ENCODE measurements around the gene TMEM203.
"Not testable (repeated sequence)": the region's sequence is repeated elsewhere in the genome, so short reads cannot be mapped to it uniquely, and the experiment has no call there.

TMEM203 gene

GRCh38 chr9:137241490-137242268 lies 36.2 kb upstream of the TMEM203 start:
- no peak for DNase-seq

GRCh38 chr9:137240841-137241489 lies 35.5 kb upstream of the TMEM203 start, which contains the start of gene TUBB4B:
TUBB4B (plus strand) TSS chr9:137241287; CDS start chr9:137241361, 74 bp downstream.
- peak; percentile 100 for DNase-seq

DNA sequence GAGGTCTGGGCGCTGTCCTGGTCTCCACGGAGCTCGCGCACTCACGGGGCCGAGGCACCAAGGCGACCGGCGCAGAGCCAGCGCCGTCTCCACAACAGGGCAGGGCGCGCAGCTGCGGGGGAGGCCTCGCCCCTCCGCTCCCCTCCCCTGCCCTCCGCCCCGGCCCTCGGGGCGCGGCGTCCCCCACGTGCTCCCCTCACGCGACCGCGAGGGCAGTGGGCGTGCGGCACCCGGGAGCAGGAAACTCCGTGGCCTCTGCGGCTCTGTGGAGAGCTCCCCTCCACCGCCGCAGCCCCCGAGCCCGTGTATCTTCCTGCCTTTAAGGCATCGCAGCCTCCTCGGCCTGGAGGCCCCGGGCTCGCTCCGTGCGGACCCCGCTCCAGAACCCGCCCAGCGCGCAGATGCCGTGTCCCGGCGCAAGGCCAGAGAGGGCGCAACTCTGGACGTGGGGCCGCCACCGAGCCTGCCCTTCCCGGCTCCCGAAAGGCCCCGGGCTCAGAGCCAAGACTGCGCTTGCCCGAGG lies 34.9 kb upstream of the TMEM203 start:
- peak; percentile 85 for DNase-seq

GRCh38 chr9:137239541-137240200 lies 34.2 kb upstream of the TMEM203 start:
- DNase-seq = not testable (repeated sequence)

GRCh38 chr9:137237759-137238726 lies 32.6 kb upstream of the TMEM203 start:
- DNase-seq = peak; percentile 63

GRCh38 chr9:137236936-137237421 lies 31.5 kb upstream of the TMEM203 start:
- no peak for DNase-seq

DNA sequence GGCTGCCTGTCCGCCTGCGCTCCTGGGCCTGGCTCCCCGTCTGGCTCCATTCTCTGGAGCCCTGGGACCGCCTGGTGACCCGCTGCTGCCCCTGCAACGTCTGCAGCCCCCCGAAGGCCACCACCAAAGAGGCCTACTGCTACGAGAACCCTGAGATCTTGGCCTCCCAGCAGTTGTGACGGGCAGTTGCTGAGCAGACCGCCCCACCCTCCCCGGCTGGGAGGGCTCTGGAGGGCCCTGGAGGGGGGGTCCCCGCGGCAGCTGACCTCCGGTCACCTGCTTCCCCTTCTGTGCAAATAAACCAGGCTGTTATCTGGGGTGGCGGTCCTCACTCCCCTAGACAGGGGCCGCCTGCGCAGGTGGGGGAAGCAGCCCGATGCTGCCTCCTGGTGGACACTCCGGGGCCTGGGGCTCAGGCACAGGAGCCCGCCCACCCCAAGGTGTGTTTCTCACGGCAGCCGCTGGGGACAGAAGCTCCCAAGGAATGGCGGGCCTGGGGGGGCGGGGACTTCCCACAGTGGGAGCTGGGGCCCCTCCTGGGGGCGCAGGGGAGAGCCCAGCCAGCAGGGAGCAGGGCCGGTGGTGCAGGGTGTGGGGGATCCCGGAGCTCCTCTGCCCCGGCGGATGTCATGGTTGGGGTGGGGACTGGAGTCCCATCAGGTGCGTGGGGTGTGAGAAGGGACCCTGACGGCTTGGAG lies 30.9 kb upstream of the TMEM203 start:
- DNase-seq = peak; percentile 85

- no peak for DNase-seq
Measured at GRCh38 chr9:137235424-137236237, 30.2 kb upstream of the TMEM203 start.

DNA sequence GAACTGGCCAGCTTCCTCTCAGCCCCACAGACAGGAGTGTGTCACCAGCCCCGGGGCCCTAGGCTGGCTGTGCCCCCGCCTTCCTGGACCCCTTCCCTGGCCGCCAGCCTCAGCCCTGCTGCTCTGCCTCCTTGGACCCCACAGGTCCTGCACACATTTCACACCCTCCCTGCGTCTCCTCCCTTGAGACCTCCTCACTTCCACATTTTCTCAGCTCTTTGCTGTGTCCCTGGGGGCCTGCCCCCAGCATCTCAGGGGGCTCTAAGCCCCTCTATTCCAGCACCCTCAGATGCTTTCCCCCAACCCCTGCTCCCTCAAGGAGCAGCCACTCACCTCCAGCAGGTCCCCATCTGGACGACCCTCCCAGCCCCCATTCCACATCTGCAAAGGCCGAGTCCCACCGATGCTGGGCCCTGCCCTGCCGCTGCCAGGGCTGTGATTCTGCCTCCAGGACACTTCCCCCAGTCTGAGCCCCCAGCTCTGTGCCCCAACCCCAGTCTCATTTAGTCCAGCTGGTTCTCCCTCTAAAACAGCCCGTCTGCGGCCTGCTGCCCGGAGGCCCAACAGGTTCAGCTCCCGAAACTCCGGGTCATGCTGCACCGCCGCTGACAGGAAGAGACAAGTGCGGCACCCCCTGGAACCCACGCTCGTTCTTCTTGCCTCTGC lies 29.4 kb upstream of the TMEM203 start:
- no peak for DNase-seq

- DNase-seq = no peak
Measured at GRCh38 chr9:137234055-137234697, 28.7 kb upstream of the TMEM203 start.

DNA sequence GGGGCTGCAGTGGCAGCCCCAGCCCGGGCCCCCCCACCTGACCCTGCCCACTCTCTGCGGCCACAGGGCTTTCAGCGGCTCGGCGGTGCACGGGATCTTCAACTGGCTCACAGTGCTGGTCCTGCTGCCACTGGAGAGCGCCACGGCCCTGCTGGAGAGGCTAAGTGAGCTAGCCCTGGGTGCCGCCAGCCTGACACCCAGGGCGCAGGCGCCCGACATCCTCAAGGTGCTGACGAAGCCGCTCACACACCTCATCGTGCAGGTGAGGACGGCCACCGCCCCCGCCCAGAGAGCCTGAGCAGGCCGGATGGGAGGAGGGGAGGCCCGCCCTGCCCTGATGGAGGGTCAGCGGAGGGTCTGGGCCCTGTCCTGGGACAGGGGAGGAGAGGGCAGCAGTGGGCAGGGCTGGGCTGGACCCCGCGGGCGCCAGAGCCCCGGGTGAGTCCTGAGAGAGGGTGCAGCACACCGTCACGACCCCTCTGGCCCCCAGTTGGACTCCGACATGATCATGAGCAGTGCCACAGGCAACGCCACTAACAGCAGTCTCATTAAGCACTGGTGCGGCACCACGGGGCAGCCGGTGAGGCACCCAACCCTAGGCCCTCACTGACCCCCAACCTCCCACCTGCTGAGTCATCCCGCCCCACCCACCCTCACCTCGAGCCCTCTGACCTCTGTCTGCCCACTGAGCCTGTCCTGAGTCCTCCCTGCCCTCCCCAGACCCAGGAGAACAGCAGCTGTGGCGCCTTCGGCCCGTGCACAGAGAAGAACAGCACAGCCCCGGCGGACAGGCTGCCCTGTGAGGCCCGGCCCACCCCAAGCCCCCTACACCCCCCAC lies 27.9 kb upstream of the TMEM203 start:
- no peak for DNase-seq

GRCh38 chr9:137232510-137232909 lies 27.1 kb upstream of the TMEM203 start:
- no peak for DNase-seq

GRCh38 chr9:137232101-137232500 lies 26.7 kb upstream of the TMEM203 start:
- DNase-seq = no peak

DNA sequence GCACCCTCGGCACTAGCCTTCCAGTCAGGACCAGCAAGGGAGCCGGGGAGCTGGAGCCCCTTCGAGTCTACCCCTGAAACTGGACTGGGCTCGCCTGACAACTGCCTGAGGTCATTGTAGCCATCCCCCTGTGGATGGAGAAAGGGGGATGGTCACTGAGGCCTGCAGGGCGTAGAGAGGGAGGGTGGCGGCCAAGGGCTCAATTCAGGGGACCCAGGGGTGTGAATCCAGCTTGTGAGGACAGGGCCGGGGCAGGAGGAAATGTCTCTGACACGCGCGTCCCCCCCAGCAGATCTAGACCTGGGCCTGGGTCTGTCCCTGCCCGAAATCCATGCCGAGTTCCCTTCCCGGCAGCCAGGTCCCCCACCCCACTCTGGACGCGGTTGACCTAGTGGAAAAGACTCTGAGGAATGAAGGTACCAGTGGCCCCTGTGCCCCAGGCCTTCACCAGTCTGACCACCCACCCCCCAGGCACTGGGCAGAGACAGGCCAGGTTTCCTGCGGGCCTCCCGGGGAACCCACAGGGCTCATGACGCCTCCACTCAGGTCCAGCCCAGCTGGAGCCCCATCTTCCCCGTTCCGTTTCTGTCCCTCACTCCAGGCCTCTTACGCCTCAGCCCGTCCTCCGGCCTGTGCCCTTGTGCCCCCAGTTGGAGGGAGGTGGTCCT lies 26.1 kb upstream of the TMEM203 start:
- no peak for DNase-seq

DNA sequence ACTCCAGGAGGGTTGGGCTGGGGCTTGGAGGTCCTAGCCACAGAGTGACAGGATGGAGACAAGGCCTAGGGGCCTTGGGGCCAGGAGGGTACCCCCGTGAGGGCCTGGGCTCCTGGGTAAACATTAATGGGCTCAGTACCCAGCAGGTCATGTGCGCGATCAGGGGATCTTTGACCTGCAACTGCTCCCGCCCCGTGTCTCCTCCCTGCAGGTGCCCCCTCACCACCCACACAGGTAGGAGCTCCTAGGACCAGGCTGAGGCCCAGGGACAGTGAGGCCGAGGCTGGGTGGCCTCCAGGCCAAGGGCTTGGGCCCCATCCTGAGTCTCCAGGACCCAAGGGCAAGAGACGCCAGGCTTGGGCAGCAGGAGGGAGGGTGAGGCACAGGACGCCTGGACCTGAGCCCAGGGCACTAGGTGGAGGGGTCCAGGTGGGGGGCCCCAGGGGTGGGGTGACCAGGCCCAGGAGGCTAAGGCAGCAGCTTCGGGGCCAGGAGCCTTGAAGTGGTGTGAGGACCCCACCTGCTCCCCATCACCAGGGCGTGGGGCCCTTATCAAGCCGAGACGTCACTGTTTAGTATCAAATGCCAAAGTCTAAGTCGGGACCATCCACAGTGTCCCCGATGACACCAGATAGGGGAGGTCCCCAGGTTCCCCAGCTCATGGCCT lies 25.4 kb upstream of the TMEM203 start, which contains the start of gene SLC34A3:
TSS of gene SLC34A3 (plus strand) at position 197 of the 667 bp plus-strand sequence. CDS start 802 bp downstream, outside the sequence.
- DNase-seq = no peak

DNA sequence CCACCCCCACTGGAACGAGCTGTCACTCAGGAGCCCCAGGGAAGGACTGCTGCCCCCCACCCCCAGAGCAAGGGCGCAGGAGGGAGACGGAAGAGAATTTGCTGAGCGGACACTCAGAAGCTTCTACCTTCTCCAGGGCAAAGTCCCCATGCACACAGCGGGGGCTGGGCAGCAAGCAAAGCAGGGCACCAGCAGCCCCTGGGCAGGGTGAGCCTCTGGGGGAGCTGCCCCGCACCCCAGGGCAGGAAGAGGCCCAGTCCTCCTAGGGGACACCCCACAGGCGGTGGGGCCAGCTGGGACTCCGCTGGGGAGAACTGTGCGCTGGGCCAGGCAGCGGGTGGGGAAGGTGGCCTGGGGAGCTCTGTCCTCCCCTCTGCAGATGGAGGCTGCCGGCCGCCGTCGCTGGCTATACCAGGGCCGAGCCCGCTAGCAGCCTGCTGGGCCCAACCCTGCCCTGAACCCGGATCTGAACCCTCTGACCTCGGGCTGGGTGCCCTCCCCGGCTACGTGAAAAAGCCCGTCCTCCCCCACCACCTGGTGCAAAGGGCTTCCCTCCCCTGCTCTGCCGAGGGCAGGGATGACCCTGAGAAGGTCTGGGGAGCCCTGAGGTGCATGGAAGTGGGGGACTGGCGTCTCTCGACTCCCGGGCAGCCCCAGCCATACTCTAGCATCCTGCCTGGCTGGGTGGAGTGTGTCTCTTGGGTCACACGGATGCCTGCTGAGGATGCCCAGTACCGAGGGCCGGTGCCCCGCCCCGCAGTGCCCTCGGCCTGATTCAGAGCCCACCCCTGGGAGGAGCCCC lies 24.7 kb upstream of the TMEM203 start:
- no peak for DNase-seq

Data from right hindlimb (tissue), 1 donor.